HEK293 (cell line): ENCODE data around the gene NEGR1.

ENCODE experiments used
- CTCF ChIP-seq: fragments of 450-650 bp; formaldehyde crosslinking; IDR thresholded peaks from 2 replicates; pipeline ENCODE4 v1.5.1; 2016; ENCODE audit warnings: missing biosample characterization, missing genetic modification characterization
- ZNF768 ChIP-seq: fragments of 450-650 bp; formaldehyde crosslinking; IDR thresholded peaks from 2 replicates; pipeline ENCODE4 v1.5.1; 2018; ENCODE audit warnings: missing biosample characterization, mild to moderate bottlenecking, missing genetic modification characterization

DNA sequence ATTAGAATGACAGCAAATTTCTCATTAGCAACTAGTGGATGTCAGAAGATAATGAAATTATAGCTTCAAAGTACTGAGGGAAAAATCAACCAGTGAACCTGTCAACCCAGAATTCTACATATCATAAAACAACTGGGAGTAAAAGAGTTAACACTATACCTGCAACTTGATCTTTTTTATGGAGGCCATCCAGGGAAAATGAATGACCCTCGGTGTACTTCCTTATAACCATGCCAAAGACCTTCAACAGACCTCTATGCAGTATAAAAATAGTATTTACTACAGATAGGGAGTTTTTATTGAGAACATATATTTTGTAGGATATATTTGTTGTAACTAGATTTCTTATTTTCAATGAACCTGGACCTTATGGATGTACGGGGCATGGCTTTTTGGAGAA is 809.0 kb downstream of the NEGR1 start:
- no peak for TF ChIP-seq CTCF (tag by site-specific recombination)
- no peak for TF ChIP-seq ZNF768
